K562 (cell line): Measurements from ENCODE around the gene PRKX. TPM values are rescaled to one million over a fixed set of nuclear protein-coding genes. Genes with fewer than 3 reads are reported as not detected.

ENCODE experiments used
- ATAC-seq: fragments of 200-7000 bp; cut with Tn5 transposase; 3 replicates; pipeline ENCODE4 v1.9.1; 2020; ENCODE audit warnings: moderate library complexity
- BruUV-seq: library from RNA; stranded (reverse); fragments of 400-500 nt; replicated peaks from 2 replicates; lab custom pipeline; 2021; lab: Mats Ljungman, UMichigan
- CTCF ChIA-PET: fragments of 300-600 bp; formaldehyde crosslinking; extraction: SDS; loops from one replicate; lab custom pipeline; 2021; ENCODE audit warnings: low intra/inter-chr PET ratio; lab: Yijun Ruan, JAX
- POLR2A ChIA-PET: fragments of 300-600, 350-650 bp; sonication (Branson Sonifier 250); formaldehyde crosslinking; extraction: SDS; loops from one replicate; lab custom pipeline; 2021; ENCODE audit warnings: antibody characterized with exemption, inconsistent platforms; lab: Yijun Ruan, JAX
- DNase-seq, 4 experiments: peaks; one replicate each; pipeline versions ENCODE4 v3.0.0 to v3.0.0-alpha.2; 2011 to 2018; ENCODE audit warnings: low spot score in 3 of 4, mixed read lengths in 3 of 4; ENCODE audit errors: extremely low read depth in 1 of 4
- FAIRE-seq: peaks from 2 replicates; lab custom pipeline; 2011; peaks lifted over from hg19 to GRCh38; lab: Jason Lieb, UNC
- H2AFZ ChIP-seq: 2 replicates; pipeline ENCODE4 v1.6.0; 2011; ENCODE audit warnings: low read depth, low read length, control low read depth, inconsistent platforms
- H3K27ac ChIP-seq: fragments of 200-600 bp; 3 replicates; pipeline ENCODE4 v1.8.0; 2011; ENCODE audit warnings: low read depth, mild to moderate bottlenecking, control low read depth, inconsistent platforms, low read length, moderate library complexity, mixed read lengths; ENCODE audit errors: extremely low read depth
- H3K27me3 ChIP-seq, 2 experiments: fragments of 300-600 bp in 1 of 2; 2 replicates in 1 of 2; 3 replicates in 1 of 2; pipeline versions ENCODE4 v1.6.0 to v1.8.0; 2011; ENCODE audit warnings: inconsistent platforms in 2 of 2, low read length in 2 of 2, mild to moderate bottlenecking in 1 of 2, mixed read lengths in 1 of 2, moderate library complexity in 1 of 2; ENCODE audit not compliant: control insufficient read depth in 2 of 2, insufficient read depth in 2 of 2
- H3K36me3 ChIP-seq: fragments of 300-600 bp; 3 replicates; pipeline ENCODE4 v1.8.0; 2011; ENCODE audit warnings: mild to moderate bottlenecking, low read length, inconsistent platforms; ENCODE audit not compliant: control insufficient read depth, insufficient read depth
- H3K4me1 ChIP-seq, 2 experiments: fragments of 200-600 bp in 1 of 2; replicated peaks in 1 of 2; 2 replicates in 1 of 2; 3 replicates in 1 of 2; pipeline versions ENCODE4 v1.5.1 to v1.8.0; 2011; ENCODE audit warnings: inconsistent platforms in 2 of 2, low read length in 2 of 2, mild to moderate bottlenecking in 1 of 2, mixed read lengths in 1 of 2, moderate library complexity in 1 of 2; ENCODE audit not compliant: control insufficient read depth in 2 of 2, insufficient read depth in 2 of 2
- H3K4me2 ChIP-seq: 2 replicates; pipeline ENCODE4 v1.6.1; 2011; ENCODE audit warnings: low read length, control low read depth, inconsistent platforms, mixed read lengths; ENCODE audit not compliant: insufficient read depth
- H3K4me3 ChIP-seq: fragments of 200-600 bp; sonication (generic), shearing (Covaris generic); 2 replicates; pipeline ENCODE4 v1.5.1; 2016; ENCODE audit warnings: control low read depth, inconsistent platforms
- H3K79me2 ChIP-seq: fragments of 200-600 bp; 3 replicates; pipeline ENCODE4 v1.8.0; 2011; ENCODE audit warnings: low read length, inconsistent platforms; ENCODE audit not compliant: control insufficient read depth, insufficient read depth
- H3K9ac ChIP-seq, 2 experiments: 2 replicates each; pipeline versions ENCODE4 v1.6.0 to v1.6.1; 2011; ENCODE audit warnings: low read depth in 2 of 2, low read length in 2 of 2, control low read depth in 1 of 2, inconsistent platforms in 1 of 2, mild to moderate bottlenecking in 1 of 2, mixed read lengths in 1 of 2; ENCODE audit not compliant: insufficient read depth in 1 of 2
- H3K9me1 ChIP-seq: one replicate; pipeline ENCODE4 v1.6.0; 2011; ENCODE audit warnings: inconsistent platforms, mild to moderate bottlenecking, low read length, moderate library complexity; ENCODE audit not compliant: control insufficient read depth, insufficient read depth
- H3K9me3 ChIP-seq: replicated peaks from 2 replicates; pipeline ENCODE4 v1.5.1; 2011; ENCODE audit warnings: low read depth, low read length, inconsistent platforms; ENCODE audit not compliant: control insufficient read depth, insufficient read depth
- H4K20me1 ChIP-seq: replicated peaks from 2 replicates; pipeline ENCODE4 v1.6.1; 2011; ENCODE audit warnings: low read length, inconsistent platforms, mixed read lengths; ENCODE audit not compliant: control insufficient read depth, insufficient read depth
- CSDE1 ChIP-seq, 2 experiments: fragments of 450-650 bp; IDR thresholded peaks; 2 replicates each; pipeline ENCODE4 v1.6.1; 2016; ENCODE audit warnings: mild to moderate bottlenecking in 1 of 2
- ETV6 ChIP-seq, 3 experiments: fragments of 150-350 bp in 1 of 3; sonication (generic) in 1 of 3; formaldehyde crosslinking in 1 of 3; IDR thresholded peaks; 2 replicates each; pipeline versions ENCODE4 v1.6.1 to v1.8.0; 2014 to 2022; ENCODE audit warnings: borderline replicate concordance in 2 of 3, low read depth in 2 of 3, antibody characterized with exemption in 1 of 3, low read length in 1 of 3, mild to moderate bottlenecking in 1 of 3, missing genetic modification reagents in 1 of 3
- HMG20A ChIP-seq: fragments of 450-650 bp; formaldehyde crosslinking; conservative IDR thresholded peaks from 2 replicates; pipeline ENCODE4 v1.4.0; 2020; ENCODE audit warnings: mild to moderate bottlenecking, mixed read lengths
- MBD1 ChIP-seq: fragments of 250-450 bp; sonication (Bioruptor Pico); IDR thresholded peaks from 2 replicates; pipeline ENCODE4 v1.8.0; 2022; ENCODE audit warnings: inconsistent platforms
- RBBP5 ChIP-seq: fragments of 200-600 bp; sonication (generic); IDR thresholded peaks from 2 replicates; pipeline ENCODE4 v1.6.1; 2012; ENCODE audit warnings: borderline replicate concordance, mild to moderate bottlenecking, low read length, control low read depth, inconsistent platforms; ENCODE audit not compliant: insufficient read depth, poor library complexity, severe bottlenecking
- TCF3 ChIP-seq: sonication (generic); formaldehyde crosslinking; IDR thresholded peaks from 2 replicates; pipeline ENCODE4 v1.4.0; 2020; ENCODE audit warnings: mild to moderate bottlenecking, missing genetic modification reagents
- ZNF551 ChIP-seq: fragments of 250-450 bp; sonication (Bioruptor Pico); IDR thresholded peaks from 2 replicates; pipeline ENCODE4 v1.5.0; 2021; ENCODE audit warnings: mild to moderate bottlenecking, moderate library complexity
- WGBS: fragments of 100-300 bp; shearing (Covaris generic); methylation state at CpG from one replicate; pipeline ENCODE4 v1.1.6; 2016; ENCODE audit warnings: low coverage, mixed read lengths; ENCODE audit not compliant: insufficient coverage; ENCODE audit errors: missing lambda C conversion rate; 5-methylcytosine and 5-hydroxymethylcytosine counted together
- in situ Hi-C: fragments of 300-500 bp; cut with MboI; formaldehyde crosslinking; loops from 4 replicates; pipeline ENCODE4 v1.15.0; 2018; ENCODE audit warnings: inconsistent platforms, mixed read lengths
- intact Hi-C: fragments of 100-400 bp; cut with micrococcal nuclease; formaldehyde crosslinking; loops from 2 replicates; pipeline ENCODE4 v1.14.2; 2022
- polyA plus RNA-seq, 8 experiments: library from polyadenylated mRNA; depleted of rRNA in 4 of 8; stranded (reverse) in 5 of 8; unstranded in 3 of 8; fragments of >200 nt; fragmentation: Nextera tagmentation in 2 of 8; fragmentation: Illumina TruSeq in 1 of 8; extraction: Ambion mirVana in 2 of 8; extraction: Trizol in 1 of 8; gene quantifications; 2 replicates each; pipeline versions ENCODE4 v1.2.1 to v1.2.3, GENCODE V29; 2011 to 2014; ENCODE audit warnings: inconsistent platforms in 1 of 8, missing spikeins in 1 of 8
- total RNA-seq, 7 experiments: library from RNA; depleted of rRNA in 6 of 7; stranded (reverse); fragments of >200 nt in 6 of 7; fragmentation: Illumina TruSeq in 2 of 7; extraction: Trizol in 2 of 7; gene quantifications; 2 replicates each; pipeline versions ENCODE4 v1.2.1 to v1.2.3, GENCODE V29; 2011 to 2021; ENCODE audit warnings: low replicate concordance in 1 of 7
- TF ChIP-seq, protein P1 (sequence below): sonication (generic); formaldehyde crosslinking; IDR thresholded peaks from 2 replicates; pipeline ENCODE4 v1.8.0; 2022; ENCODE audit warnings: mild to moderate bottlenecking, missing genetic modification reagents

PRKX gene
- total and polyA plus RNA-seq, 9 of the 15 experiments (the other 6 are each of a cell fraction or from before 2014, with no cell fraction given) = 3.3 to 29.4 (median 23.7) TPM

- Histone ChIP-seq H3K9ac (no peak overlapping the region), H3K4me2 (no peak overlapping the region), H3K4me3 (no peak overlapping the region), H3K9me3 (no peaks in the 10 kb centered on the region), H3K79me2 (no peaks in the 10 kb centered on the region), H3K9me1 (no peaks in the 10 kb centered on the region), H2AFZ (no peak overlapping the region), H3K36me3 (peaks cover 25% of the 10 kb centered on the region; the same call in 2 of the 3 replicates), H3K27ac (no peak overlapping the region), H4K20me1 (no peaks in the 10 kb centered on the region), H3K27me3 (no peaks in the 10 kb centered on the region), H3K4me1 (no peaks in the 10 kb centered on the region)
- CTCF ChIA-PET = no interaction called here
- no TSS peak for BruUV-seq
- ATAC-seq = no peak
- in situ Hi-C loops = loop anchor here (10.0 to 25.0 kb wide), 2 partner anchors 404 to 752 kb away; no protein-coding TSS in a partner anchor
- no peak for FAIRE-seq
- no CpG with 5 or more reads among the region's 2 CpGs for WGBS
- TF ChIP-seq HMG20A = no peak
- no peak for TF ChIP-seq RBBP5
- TF ChIP-seq ZNF551 (CRISPR knock-in tag) = no peak
- no peak for TF ChIP-seq CSDE1 (IDR thresholded peaks at IDR 0.05)
- no peak for TF ChIP-seq TCF3 (CRISPR knock-in tag)
- no peak for TF ChIP-seq MBD1 (CRISPR knock-in tag)
- TF ChIP-seq ETV6 (IDR thresholded peaks at IDR 0.05; ENCODE audit: borderline replicate concordance in 1 of 2, low read depth in 2 of 2, low read length in 1 of 2) = no peak
- no peak for TF ChIP-seq ETV6 (CRISPR knock-in tag; IDR thresholded peaks at IDR 0.05; ENCODE audit: borderline replicate concordance)
- TF ChIP-seq, protein P1, sequence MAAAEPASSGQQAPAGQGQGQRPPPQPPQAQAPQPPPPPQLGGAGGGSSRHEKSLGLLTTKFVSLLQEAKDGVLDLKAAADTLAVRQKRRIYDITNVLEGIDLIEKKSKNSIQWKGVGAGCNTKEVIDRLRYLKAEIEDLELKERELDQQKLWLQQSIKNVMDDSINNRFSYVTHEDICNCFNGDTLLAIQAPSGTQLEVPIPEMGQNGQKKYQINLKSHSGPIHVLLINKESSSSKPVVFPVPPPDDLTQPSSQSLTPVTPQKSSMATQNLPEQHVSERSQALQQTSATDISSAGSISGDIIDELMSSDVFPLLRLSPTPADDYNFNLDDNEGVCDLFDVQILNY = no peak
- no peak for DNase-seq
- POLR2A ChIA-PET = interaction anchor here (1.1 kb wide), 1 partner anchor 11 kb away, joined by 3 read pairs; no protein-coding TSS in a partner anchor
- intact Hi-C loops = loop anchor here (2.0 to 5.0 kb wide), 3 partner anchors 522 to 748 kb away; no protein-coding TSS in a partner anchor
These were observed 74.2 kb downstream of the PRKX start for GRCh38 chrX:3639236-3639635.
